Fibroblast of gingiva (primary cell): ENCODE results near the gene KIF7.
"Not testable (repeated sequence)": the region's sequence is repeated elsewhere in the genome, so short reads cannot be mapped to it uniquely, and the experiment has no call there.

Experiments used
- DNase-seq: peaks from one replicate; pipeline ENCODE4 v3.0.0-alpha.2; 2011; ENCODE audit warnings: low read depth

Gene KIF7, protein sequence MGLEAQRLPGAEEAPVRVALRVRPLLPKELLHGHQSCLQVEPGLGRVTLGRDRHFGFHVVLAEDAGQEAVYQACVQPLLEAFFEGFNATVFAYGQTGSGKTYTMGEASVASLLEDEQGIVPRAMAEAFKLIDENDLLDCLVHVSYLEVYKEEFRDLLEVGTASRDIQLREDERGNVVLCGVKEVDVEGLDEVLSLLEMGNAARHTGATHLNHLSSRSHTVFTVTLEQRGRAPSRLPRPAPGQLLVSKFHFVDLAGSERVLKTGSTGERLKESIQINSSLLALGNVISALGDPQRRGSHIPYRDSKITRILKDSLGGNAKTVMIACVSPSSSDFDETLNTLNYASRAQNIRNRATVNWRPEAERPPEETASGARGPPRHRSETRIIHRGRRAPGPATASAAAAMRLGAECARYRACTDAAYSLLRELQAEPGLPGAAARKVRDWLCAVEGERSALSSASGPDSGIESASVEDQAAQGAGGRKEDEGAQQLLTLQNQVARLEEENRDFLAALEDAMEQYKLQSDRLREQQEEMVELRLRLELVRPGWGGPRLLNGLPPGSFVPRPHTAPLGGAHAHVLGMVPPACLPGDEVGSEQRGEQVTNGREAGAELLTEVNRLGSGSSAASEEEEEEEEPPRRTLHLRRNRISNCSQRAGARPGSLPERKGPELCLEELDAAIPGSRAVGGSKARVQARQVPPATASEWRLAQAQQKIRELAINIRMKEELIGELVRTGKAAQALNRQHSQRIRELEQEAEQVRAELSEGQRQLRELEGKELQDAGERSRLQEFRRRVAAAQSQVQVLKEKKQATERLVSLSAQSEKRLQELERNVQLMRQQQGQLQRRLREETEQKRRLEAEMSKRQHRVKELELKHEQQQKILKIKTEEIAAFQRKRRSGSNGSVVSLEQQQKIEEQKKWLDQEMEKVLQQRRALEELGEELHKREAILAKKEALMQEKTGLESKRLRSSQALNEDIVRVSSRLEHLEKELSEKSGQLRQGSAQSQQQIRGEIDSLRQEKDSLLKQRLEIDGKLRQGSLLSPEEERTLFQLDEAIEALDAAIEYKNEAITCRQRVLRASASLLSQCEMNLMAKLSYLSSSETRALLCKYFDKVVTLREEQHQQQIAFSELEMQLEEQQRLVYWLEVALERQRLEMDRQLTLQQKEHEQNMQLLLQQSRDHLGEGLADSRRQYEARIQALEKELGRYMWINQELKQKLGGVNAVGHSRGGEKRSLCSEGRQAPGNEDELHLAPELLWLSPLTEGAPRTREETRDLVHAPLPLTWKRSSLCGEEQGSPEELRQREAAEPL (N-terminal part only)

DNA sequence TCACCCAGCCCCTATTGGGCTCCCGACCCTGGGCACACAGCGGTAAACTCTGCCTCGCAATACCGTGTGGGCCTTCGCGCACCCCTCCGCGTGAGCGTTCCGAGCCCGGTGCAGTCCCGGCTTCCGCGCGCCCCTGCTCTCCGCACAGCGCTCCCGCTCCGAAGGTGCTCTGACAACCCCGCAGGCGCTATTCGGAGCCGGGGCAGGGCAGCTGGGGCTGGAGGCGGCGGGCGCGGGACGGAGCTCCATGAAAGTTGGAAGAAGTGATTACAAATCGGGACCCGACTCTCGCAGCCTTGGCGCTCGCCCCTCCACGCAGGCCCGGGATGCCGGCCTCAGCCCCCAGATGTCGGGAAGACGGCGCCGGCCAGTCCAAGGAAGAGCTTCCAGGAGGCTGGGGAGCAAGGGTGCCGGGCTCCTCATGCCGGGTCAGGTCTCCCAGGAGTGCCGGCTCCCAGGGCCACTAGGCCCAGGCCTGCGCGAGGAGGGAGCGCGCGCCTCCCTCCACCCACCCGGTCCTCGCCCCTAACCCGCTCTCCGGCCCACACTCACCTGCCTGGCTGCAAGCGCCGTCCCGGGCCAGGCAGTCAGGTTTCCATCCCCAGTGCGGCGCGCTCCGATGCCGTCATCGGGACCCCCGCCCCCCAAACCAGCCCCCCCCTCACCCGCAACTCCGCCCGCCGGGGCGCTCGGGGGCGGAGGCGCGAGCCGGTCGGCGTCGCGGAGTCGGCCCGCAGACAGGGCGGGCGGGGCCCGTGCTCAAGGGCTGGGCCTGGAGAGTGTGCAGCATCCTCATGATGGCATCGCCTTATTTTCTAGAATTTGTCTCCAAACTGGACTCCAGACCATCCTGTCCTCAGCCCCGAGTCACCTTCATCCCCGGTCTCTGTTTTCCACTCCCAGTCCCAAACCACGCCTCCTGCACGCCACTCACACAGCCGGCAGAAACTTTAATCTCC, at the start of gene KIF7:
KIF7 (minus strand) TSS at position 621 of the 959 bp plus-strand sequence. CDS start 2,537 bp downstream, outside the sequence.
- peak; percentile 51 for DNase-seq

DNA sequence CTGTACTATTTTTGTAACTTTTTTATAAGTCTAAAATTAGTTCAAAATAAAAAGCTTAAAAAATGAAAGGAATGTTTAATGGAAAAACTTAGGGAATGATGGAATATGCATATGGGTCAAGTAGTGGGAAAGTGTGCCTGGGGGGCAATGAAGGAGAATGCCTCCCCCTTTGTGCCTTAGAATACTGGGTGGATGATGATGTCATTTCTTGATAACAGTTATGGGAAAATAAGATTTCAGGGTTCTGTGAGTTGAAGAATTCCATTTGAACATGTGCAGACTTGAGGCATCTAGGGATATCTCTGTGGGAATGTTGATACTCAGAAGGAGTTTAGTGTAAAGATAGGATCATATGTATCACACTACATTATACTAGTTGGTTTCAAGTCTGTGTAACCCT, 49.1 kb upstream of the KIF7 start:
- DNase-seq: no peak

DNA sequence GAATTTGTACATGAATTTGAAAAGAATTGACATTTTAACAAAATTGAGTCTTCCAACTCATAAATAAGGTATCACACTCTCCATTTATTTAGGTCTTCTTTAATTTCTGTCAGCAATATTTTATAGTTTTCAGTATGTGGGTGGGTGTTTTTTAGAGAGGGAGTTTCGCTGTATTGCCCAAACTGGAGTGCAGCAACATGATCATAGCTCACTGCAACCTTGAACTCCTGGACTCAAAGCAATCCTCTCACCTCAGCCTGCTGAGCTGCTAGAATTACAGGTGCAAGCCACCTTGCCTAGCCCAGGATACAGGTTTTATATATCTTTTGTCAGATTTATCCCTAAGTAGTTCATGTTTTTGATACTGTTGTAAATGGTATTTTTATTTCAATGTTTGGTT, 39.9 kb upstream of the KIF7 start:
- DNase-seq: no peak

DNA sequence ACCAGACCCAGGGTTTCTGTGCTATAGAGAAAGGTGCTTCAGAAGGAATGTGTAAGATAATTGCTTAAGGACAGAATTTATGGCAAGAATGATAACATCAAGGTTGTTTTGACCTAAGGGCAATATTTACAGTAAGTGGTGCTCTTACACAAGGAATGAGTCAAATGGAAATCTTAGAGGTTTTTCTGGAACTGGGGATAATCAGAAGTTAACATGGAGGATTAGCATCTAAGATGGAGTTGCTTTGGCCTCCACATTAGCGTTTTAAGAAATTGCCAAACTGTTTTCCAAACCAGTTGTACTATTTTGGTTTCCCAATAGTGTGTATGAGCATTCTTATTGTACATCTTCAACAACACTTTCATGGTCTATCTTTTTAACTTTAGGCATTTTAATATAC, 38.4 kb upstream of the KIF7 start:
- DNase-seq: no peak

DNA sequence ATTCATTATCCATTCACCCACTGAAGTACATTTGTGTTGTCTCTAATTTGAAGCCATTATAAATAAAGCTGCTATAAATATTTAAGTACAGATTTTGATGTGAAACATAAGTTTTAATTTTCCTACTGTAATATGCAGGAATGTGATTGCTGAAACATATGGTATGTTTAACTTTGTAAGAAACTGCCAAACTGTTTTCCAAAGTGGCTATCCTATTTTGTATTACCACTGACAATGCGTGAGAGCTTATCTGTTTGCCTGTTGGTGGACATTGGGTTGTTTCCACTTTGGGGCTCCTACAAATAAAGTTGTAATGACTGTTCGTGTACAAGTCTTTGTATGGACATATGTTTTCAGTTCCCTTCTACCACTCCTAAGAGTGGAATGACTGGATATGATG, 37.8 kb upstream of the KIF7 start:
- DNase-seq: no peak

DNA sequence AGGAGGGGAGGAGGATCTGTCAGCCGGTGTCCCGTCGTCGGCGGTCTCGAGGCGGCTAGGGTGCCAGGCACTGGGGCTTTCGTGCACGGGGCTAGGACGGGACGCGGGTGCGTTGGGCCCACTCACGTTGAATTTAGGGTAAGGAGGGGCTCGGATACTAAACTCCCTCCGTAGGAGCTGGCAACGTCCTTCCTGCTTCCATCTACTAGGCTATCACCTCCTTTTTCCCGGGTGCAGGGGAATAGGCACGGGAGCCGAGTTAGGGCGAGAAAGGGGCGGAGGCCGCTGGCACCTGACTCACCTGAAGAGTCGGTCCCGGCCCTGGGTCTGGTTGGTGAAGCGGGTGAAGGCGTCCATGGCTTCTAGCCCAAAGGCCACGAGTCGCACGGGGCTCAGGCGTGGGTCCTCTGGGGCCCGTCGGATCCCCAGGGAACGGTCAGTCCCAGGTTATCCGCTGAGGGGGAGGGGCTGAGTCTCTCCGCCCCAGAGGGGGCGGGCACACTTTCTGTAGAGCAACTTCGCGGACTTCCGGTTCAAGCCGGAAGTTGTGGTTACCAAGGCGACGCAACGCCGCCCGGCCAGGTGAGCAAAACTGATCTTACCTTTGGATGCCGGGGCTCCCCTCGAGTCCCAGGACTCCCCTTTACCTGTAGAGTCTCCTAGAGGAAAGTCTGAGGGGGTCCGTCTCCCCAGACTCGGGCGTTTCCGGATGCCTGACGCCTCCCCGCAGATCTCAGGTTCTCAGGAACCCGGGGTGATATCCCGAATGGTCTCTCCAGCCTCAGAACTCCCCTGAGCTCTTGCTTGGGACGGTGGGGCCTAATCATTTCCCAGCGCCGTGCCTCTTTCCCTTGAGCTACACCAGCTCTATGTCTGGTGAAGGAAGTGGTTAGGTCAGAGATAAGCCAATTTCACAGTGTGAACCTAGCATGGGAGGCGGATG, 35.3 kb upstream of the KIF7 start, which contains the start of the genes PEX11A and WDR93:
PEX11A (minus strand) TSS at position 479 of the 943 bp plus-strand sequence; CDS start at position 357, 122 bp downstream.
WDR93 (plus strand) TSS at position 536 of the 943 bp plus-strand sequence. CDS start 10,936 bp downstream, outside the sequence.
- peak; percentile 62 for DNase-seq

DNA sequence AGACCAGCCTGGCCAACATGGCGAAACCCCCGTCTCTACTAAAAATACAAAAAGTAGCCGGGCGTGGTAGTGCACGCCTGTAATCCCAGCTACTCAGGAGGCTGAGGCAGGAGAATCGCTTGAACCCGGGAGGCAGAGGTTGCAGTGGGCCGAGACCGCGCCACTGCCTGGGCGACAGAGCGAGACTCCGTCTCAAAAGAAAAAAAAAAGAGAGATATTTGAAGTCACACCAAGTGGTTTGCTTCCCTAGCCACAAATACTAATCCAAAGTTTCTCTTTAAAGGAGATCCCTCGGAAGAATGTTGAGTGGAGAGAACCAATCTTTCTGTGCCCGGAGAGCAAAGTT, 34.6 kb upstream of the KIF7 start:
- not testable (repeated sequence) for DNase-seq

DNA sequence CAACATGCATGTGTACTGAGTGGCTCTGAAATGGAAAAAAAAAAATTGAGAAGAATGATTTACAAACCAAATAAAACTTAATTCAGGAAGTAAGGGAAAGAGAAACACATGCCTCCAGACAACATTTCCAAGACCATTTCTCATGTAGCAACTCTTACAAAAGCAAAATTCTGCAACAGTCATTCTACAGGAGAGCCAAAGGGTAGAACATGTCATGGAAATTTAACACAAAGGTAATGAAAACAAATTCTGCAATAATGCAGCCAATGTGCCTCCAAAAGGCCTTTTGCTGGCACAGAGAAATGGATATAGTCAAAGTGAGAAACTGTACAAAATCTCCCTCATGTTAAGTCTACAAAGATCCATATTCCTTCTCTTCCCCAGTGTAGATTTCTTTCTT, 31.3 kb upstream of the KIF7 start:
- peak; percentile 69 for DNase-seq

DNA sequence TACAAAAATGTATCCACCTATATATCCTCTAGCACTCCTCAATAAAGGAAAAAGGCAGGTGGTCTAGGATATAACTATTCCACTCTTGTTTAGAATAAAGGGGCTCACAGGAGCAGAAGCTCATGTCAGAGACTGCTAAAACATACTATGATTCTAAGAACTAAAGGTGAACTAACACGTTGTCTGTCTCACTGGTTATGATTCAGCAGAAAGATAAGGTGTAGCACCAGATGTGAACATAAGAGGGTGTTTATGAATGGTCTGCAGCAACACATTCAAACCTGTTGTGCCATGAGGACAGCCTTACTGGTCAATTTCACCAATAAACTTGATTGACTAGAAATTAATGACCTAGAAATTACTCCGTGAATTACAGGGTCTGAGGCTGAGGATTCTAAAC, 30.7 kb upstream of the KIF7 start:
- no peak for DNase-seq

DNA sequence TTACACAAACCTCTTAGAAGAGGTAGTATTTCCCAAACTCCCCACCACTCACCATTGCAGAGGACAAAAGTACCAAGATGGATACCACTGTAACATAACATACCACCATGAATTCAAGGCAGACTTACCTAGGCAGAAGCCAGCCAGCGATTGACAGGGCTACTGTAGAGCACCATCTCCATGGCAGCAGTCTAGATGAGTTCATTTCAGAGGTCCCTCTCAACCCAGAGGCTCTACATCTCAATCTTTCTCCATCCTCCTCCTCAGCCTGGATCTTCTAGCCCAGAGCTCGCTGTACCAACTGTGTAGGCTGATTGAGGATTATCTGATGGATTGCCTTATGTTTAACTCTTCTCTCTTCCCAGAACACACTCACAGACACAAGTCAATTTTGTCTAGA, 25.9 kb upstream of the KIF7 start:
- no peak for DNase-seq

DNA sequence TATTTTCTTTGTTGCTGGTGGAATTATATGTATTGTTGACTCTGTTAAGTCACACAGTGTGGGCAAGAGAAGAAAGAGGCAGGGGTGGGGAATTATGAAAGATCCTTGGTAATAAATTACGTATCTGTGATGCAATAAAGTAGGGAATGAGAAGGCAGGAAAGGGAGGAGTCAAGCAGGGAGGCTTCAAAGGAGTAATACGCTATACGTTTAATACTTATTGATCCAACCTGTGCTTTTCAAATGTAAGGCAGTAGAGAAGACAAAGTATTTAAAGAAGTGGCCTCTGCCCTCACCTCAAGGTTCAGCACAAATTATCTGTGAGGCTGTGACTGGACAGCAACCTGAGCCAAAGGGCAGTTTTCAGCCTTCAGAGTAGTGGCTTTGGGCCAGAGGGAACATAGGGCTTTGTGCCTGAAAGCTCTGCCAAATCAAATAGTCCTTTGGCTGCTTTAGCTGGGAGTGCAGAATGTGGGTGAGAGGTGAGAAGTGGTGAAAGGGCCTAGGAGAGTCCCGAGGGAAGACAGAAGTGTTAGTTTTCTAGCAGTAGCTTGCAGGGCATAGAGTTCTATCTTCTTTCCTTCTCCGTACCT, 25.1 kb upstream of the KIF7 start:
- DNase-seq: peak; percentile 95

DNA sequence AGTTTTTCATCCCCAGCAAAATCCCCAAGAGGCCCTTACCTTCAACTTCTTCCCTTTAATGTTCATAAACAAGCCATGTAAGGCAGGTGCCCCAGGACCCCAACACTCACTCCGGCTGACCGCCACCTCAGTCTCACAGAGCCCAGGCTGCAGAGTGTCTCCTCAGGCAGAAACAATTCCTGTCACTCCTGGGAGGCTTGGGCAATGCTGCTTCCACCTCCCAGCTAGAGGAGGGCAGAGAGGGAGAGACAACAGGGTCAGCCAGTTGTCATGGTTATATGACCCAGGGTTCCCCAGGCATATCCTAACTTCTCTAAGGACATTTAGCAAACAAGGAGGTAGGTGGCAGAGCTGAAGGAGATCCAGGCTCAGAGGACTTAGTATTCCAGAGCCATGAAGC, 23.9 kb upstream of the KIF7 start, which contains the start of gene PLIN1:
PLIN1 (minus strand) TSS at position 156 of the 400 bp plus-strand sequence. CDS start 1,878 bp downstream, outside the sequence.
- DNase-seq: no peak

DNA sequence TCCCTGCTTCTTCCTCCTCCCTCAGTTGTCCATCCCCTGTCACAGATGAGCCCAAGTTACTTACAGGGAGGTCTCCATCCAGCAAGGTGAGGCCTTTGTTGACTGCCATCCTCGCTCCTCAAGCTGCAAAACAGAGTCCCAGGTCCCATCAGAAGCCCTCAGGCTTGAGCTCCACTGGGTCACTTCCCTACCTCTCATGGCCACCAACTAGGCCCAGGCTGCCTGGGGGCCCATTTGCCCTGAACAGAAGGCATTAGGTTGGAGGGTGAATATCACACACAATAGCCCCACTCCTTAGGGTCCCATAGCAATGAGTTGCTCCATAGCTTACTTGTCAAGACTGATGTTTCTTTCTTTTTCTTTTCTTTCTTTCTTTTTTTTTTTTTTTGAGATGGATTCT, 22.1 kb upstream of the KIF7 start:
- no peak for DNase-seq

DNA sequence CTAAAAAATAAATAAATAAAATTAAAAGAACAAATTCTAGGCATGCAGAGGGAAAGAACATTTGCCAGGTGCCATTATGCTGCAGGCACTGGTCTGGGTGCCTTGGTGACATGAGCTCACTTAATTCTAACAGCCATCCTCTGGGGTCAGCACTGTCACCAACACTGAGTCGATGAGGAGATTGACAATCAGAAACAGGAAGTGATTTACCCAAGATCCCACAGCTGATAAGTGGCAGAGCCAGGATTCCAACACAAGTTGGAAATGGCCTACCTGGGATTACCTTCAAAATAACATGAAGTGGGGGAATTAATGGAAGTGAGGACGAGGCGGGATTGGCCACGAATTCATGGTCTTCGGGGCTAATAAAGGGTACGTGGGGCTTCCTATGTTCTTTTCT, 20.3 kb upstream of the KIF7 start:
- DNase-seq: no peak

DNA sequence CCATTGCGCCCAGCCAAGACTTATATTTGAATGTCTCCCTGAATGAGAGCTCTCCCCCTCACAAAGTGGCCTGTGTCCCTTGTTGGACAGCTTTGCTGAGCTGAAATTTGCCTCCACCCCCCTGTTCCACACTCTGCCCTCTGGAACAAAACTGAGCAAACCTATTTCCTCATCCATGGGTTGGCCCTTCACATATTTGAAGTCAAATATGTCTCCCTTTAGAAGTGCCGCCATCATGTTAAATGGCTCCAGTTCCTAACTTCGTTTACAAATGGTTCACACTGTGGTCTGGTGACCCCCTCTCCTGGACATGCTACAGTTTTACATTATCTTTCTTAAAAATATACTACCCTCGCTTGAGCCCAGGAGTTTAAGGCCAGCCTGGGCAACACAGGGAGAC, 19.3 kb upstream of the KIF7 start:
- DNase-seq: no peak

DNA sequence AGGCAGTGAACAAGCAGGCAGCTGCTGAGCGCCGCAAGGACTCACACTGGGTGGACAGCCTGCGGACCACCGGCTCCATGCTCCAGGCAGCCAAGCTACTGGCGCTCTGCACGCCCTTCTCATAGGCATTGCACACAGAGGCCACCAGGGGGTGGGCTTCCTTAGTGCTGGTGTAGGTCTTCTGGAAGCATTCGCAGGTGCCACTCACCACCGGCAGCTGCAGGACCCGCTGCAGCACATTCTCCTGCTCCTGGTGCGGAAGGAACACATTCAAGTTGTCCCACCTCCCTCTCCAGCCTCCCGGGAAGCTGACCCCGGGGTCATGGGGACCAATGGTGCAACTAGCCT, 17.9 kb upstream of the KIF7 start:
- DNase-seq: no peak

DNA sequence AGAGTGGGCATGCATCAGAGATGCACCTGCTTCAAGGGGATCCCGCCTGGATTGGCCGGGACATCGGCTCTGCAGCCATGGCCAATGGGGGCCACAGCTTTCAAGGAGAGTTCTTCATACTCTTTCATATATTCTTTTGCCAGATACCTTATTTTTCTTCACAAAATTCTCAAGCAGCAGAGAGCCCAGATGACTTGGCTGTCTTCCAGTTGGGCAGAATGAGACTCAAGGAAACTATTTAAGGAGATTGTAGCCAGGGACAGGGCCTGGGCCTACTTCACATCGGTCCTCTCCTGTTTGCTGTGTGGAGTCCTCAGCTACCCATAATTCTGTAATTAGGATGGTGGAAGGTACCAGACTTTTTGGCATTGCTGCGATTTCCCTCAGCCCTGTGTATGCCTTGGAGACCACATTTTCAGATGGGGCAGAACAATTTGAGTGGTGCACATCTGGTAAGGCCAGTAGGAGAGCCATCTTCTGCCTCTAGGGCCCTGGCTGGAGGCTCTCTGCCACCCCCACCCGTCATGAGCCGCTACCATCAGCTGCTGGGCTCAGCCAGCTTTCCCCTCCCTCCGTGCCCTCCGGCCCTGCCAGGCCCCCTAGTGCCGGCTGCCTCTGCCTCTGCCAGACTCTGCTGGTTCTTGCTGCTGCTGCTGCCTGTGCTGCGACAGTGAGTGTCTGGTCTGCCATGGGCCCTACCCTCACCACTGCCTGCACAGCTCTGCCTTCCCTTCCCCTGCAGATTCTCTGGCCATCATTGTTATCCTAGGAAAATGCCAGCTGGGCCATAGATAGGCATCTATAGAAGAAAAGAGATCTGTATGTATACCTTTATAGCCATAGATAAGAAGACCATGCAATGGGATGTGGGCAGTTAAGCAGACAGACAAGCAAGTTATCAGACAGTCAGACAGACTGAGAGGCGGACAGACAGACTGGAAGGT, 17.2 kb upstream of the KIF7 start:
- DNase-seq: peak; percentile 50

DNA sequence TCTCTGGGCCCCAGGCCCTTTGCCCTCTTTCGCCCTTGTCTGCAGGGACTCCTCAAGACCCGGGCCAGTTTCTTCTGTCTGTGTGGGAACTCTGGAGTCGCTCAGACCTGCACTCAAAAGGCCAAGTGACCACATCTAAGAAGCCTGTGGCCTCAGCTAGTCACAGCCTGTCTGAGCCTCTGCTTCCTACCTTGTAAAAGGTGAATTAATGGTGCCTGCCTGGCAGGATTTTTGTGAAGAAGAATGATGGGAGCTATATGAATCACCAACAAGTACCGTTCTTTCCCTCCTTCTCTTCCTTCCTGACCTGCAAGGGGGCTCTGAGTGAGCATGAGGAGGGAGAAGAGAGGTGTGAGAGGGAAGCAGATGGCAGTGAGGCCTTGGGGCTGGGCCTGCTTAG, 16.4 kb upstream of the KIF7 start:
- no peak for DNase-seq
